WERI-Rb-1 (cell line): Measurements from ENCODE around the gene TRIM16.
"Not testable (repeated sequence)": the region's sequence is repeated elsewhere in the genome, so short reads cannot be mapped to it uniquely, and the experiment has no call there.

Source experiments
- DNase-seq: peaks from one replicate; pipeline ENCODE4 v3.0.0-alpha.2; 2020
- H3K27ac ChIP-seq: fragments of 250-450 bp; sonication (Bioruptor Pico); 2 replicates; pipeline ENCODE4 v1.5.1; 2020; ENCODE audit warnings: mild to moderate bottlenecking, moderate library complexity
- H3K27me3 ChIP-seq: fragments of 250-450 bp; sonication (Bioruptor Pico); 2 replicates; pipeline ENCODE4 v1.5.1; 2021; ENCODE audit warnings: mild to moderate bottlenecking, low read depth, moderate library complexity; ENCODE audit not compliant: insufficient read depth, severe bottlenecking
- H3K36me3 ChIP-seq: fragments of 250-450 bp; sonication (Bioruptor Pico); 2 replicates; pipeline ENCODE4 v1.5.1; 2020; ENCODE audit warnings: mild to moderate bottlenecking, moderate library complexity
- H3K4me3 ChIP-seq: 2 replicates; pipeline ENCODE4 v1.5.1; 2011; ENCODE audit warnings: low read depth, mild to moderate bottlenecking, control low read depth, low read length
- H3K9me3 ChIP-seq: fragments of 250-450 bp; sonication (Bioruptor Pico); 2 replicates; pipeline ENCODE4 v1.5.1; 2021; ENCODE audit warnings: mild to moderate bottlenecking, moderate library complexity; ENCODE audit not compliant: severe bottlenecking

Gene TRIM16

GRCh38 chr17:15629991-15630390, 54.1 kb downstream of the TRIM16 start:
- H3K27me3 ChIP-seq, H3K27ac ChIP-seq, H3K4me3 ChIP-seq, H3K36me3 ChIP-seq, DNase-seq, H3K9me3 ChIP-seq: not testable (repeated sequence)

DNA sequence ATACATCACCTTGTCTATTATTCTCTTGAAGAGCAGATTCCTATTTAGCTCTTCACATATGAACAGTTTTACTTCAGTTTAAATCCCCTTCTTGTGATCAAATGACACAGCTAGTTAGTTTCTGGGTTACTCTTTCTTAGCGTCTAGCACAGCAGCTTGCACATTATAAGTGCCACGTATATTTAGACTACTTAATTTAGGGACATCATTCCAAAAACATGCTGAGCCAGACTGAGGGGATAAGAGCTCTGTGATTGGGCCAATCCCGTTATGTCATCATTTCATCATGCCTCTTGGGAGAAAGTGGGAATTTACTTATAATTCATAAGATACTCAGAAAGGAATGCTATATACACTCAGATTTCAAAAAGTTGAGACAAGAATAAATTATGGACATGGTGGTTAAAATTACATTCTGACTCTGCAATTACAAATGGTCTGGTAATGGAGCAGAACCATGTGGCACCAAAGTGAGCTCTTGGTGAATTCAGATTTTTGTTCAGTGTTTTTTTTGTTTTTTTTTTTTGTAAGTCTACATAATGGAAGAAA, 60.4 kb downstream of the TRIM16 start:
- not testable (repeated sequence) for H3K27ac ChIP-seq, H3K4me3 ChIP-seq, H3K27me3 ChIP-seq, H3K36me3 ChIP-seq, H3K9me3 ChIP-seq, DNase-seq

DNA sequence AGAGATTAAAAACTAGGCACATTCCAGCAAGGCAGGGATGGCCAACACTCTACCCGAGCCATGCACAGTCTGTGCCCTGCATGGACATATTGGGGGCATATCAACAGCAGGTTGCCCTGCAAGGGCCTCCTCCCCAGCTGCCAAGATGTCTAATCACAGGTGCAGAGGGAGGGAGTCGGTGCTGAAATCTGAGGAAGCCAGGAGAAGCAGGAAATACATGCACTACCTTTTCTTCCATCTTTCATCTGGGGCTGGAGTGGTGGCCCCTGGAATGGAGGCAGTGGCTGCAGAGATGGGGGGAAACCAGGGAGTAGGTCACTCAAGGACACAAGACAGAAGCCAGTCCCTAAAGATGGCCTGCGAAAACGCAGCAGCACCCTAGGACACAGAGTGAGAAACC, 60.9 kb downstream of the TRIM16 start:
- not testable (repeated sequence) for DNase-seq, H3K4me3 ChIP-seq, H3K27ac ChIP-seq, H3K27me3 ChIP-seq, H3K36me3 ChIP-seq, H3K9me3 ChIP-seq

DNA sequence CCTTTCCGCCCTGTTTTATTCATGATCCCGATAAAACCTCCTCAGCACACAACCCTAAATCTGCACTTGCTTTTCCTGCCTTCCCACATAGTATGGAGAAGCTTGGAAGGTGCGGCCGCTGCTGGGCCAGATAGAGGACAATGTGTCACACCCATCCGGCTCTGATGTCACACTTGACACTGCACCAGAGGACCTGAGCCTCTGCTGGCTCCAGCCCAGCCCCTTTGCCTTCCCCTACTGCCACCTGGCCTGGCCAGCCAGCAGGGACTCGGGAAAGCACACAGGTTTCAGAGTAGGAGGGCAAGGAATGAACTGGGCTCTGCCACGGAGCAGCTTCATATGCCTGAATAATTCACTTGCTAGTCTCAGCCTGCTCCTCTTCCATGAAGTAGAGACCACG, 62.0 kb downstream of the TRIM16 start:
- H3K9me3 ChIP-seq, DNase-seq, H3K27ac ChIP-seq, H3K36me3 ChIP-seq, H3K4me3 ChIP-seq, H3K27me3 ChIP-seq: not testable (repeated sequence)

DNA sequence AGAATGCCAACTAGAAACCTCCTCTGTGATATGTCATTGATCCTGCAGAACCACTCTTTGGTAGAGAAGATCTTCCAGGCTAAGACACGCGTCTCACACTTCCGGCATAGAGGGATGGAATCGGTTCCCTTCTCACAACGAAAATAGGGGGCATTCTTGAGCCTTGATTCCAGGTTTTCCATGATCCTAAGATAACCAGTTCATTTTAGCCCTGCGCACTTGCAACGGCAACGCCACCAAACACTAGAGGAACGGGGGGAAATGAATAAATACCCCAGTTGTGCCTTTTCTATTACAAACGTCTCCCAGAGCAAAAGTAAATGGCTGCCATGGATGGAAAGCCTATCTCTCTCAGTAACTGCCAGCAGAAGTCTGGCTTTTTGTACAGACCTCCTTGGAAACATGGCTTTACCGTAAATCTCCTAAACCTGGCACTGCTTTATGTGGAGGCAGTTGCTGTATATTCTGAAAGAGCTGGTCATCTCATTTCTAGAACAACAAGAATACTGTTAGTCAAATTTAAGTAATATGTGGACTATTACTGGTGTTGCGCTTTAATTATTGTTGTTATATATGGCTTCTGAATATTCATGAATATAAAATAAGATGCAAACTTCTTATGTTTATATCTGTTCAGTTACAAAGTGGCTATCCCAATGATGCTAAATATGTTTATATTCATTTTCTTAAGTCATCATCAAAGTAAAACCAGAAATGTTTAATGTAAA, 64.6 kb downstream of the TRIM16 start, which contains the start of gene FBXW10B:
Gene FBXW10B (minus strand): TSS at position 374 of the 728 bp plus-strand sequence. CDS start 192 bp downstream, at position 182.
- H3K4me3 ChIP-seq, DNase-seq: not testable (repeated sequence)

GRCh38 chr17:15616828-15617227, 67.3 kb downstream of the TRIM16 start:
- not testable (repeated sequence) for DNase-seq, H3K27me3 ChIP-seq, H3K4me3 ChIP-seq, H3K27ac ChIP-seq, H3K36me3 ChIP-seq, H3K9me3 ChIP-seq

More for the DNA sequence above, 64.6 kb downstream of the TRIM16 start, which contains the start of gene FBXW10B:
- H3K27ac ChIP-seq, H3K36me3 ChIP-seq, H3K27me3 ChIP-seq, H3K9me3 ChIP-seq: not testable (repeated sequence)

- H3K27ac ChIP-seq, H3K36me3 ChIP-seq, DNase-seq, H3K9me3 ChIP-seq, H3K27me3 ChIP-seq, H3K4me3 ChIP-seq: not testable (repeated sequence)
Measured at GRCh38 chr17:15615850-15616249, 68.3 kb downstream of the TRIM16 start.

DNA sequence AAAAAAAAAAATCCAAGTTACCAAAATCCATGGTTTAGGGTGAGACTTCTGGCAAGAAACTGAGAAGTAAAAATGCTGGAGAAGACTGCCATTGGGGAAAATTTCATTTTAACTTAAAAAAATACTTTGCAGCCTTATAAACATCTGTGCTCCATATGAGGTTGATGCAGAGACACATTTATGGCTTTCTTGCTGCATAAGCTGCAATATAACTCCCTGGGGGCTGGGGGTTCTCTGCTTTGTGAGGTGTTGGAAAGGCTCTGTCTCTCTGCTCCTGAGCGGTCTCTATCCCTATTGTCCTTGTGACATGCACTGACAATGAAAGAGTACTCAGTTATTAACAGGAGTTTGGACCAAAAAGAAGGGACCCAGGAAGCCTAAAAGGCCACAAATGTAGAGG, 71.0 kb downstream of the TRIM16 start:
- not testable (repeated sequence) for DNase-seq, H3K27me3 ChIP-seq, H3K9me3 ChIP-seq, H3K27ac ChIP-seq, H3K36me3 ChIP-seq, H3K4me3 ChIP-seq

DNA sequence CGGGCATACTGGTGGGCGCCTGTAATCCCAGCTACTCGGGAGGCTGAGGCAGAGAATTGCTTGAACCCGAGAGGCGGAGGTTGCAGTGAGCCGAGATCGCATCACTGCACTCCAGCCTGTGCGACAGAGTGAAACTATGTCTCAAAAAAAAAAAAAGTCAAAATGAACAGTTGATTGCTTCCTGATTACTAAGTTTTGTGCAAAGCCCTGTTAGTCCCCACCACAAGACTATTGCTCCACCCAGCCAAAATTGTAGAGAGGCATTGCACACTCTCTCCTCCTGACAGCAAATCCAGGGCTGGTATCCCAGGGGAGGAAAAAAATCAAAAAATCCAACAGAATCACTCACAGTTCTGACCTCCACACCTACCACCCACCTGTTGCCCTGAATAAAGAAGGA, 91.2 kb downstream of the TRIM16 start:
- H3K27me3 ChIP-seq, DNase-seq, H3K27ac ChIP-seq, H3K9me3 ChIP-seq, H3K4me3 ChIP-seq, H3K36me3 ChIP-seq: not testable (repeated sequence)

DNA sequence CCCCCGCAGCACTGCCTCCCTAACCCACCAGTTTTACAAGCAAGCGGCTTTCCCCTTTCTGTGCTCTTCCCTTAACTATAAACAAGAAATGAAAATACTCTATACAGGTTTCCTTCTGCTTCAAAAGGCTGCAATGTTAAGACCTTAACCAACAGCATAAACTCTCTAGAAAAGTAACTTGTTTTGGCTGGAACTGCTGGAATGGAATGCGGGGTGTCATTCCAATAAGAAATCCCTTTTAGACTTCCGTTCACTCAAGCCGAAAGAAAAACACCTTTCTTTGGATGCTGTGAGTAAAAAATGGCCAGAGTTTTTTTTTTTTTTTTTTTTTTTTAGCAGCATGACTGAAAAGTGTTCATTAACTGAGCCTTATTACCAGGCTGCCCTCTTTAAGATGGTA, 92.1 kb downstream of the TRIM16 start:
- not testable (repeated sequence) for H3K27ac ChIP-seq, DNase-seq

GRCh38 chr17:15590844-15591243, 93.3 kb downstream of the TRIM16 start:
- not testable (repeated sequence) for DNase-seq

More for the DNA sequence above, 92.1 kb downstream of the TRIM16 start:
- not testable (repeated sequence) for H3K36me3 ChIP-seq, H3K4me3 ChIP-seq, H3K9me3 ChIP-seq, H3K27me3 ChIP-seq

DNA sequence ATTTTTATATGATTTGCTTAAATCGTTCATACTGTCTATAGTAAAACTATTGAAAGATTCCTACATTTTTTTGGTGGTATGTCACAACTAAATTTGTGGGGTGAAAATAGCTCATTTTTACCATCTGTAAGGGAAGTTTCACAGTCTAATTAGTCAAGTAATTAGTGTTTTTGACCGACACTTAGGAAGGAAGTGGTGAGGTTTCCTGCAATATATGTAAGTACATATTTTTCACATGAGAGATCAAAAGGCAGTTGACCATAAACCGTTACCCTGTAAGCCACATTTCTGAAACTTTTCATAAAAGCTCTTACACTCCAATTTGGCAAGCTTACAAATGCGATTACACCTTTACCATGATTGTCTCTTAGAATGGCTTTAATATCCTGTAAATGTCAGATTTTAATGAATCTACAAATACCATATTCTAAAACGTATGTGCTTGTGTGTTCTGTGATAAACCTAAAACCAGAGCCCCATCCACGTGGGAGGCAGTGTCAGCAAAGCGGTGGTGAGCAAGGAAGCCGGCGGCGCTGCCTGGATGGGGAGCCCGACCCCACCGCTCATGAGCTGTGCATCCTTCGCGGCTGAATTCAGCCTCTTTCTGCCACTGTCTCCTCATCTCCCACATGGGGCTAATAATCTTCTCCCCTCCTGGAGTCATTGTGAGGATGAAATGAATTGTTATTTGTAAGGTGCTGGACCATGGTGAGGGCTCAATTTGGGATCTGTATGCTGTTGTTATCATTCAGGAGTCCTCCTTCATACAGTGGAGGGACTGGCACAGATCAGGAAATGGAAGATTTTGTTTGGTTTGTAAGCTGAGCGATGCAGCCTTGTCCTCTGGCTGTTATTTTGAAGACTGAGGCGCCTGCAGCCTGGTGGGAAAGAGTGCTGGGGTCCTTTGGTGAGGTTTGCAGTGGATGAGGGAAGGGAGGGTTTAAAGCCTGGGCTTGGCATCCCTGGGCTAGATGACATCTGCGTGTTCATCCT, 94.3 kb downstream of the TRIM16 start:
- DNase-seq, H3K27ac ChIP-seq, H3K36me3 ChIP-seq, H3K4me3 ChIP-seq, H3K9me3 ChIP-seq, H3K27me3 ChIP-seq: not testable (repeated sequence)

More at GRCh38 chr17:15590844-15591243, 93.3 kb downstream of the TRIM16 start:
- not testable (repeated sequence) for H3K27ac ChIP-seq, H3K36me3 ChIP-seq, H3K27me3 ChIP-seq, H3K9me3 ChIP-seq, H3K4me3 ChIP-seq

GRCh38 chr17:15588017-15588416, 96.1 kb downstream of the TRIM16 start:
- not testable (repeated sequence) for DNase-seq, H3K27ac ChIP-seq, H3K36me3 ChIP-seq, H3K27me3 ChIP-seq, H3K4me3 ChIP-seq, H3K9me3 ChIP-seq

DNA sequence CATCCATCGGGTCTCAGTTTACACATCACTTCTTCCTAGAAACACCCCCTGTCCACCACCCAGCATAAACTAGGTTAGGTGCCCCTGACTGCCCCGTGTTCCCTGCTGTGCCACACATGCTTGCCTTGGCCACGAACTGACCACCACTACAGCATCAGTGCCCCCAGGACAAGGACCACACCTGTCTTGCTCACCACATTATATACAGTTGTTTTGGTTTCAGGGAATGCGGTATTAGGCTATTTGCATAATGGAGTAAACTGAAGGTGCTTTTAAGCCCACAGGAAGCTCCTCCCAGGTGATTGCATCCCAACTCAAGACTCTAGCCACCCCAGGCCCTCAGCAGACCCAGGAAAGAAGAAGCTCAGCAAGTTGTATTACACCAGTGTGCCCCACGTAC, 100.8 kb downstream of the TRIM16 start:
- DNase-seq, H3K27ac ChIP-seq, H3K27me3 ChIP-seq, H3K9me3 ChIP-seq, H3K4me3 ChIP-seq, H3K36me3 ChIP-seq: not testable (repeated sequence)
